H1 (cell line): ENCODE measurements around the gene PRR5L. TPM values are rescaled to one million over a fixed set of nuclear protein-coding genes. Genes with fewer than 3 reads are reported as not detected.

Experiments used
- CTCF ChIA-PET: fragments of 300-600 bp; sonication (Branson Sonifier 250); formaldehyde crosslinking; loops from one replicate; lab custom pipeline; 2021; ENCODE audit not compliant: partially characterized antibody; lab: Charles Lee
- POLR2A ChIA-PET: fragments of 300-600 bp; sonication (Branson Sonifier 250); formaldehyde crosslinking; loops from one replicate; lab custom pipeline; 2021; ENCODE audit warnings: inconsistent platforms; ENCODE audit not compliant: partially characterized antibody; lab: Charles Lee
- DNase-seq, 2 experiments: peaks; one replicate each; pipeline versions ENCODE4 v3.0.0 to v3.0.0-alpha.2; 2010 to 2022; ENCODE audit warnings: low spot score in 2 of 2, low read depth in 1 of 2, mixed read lengths in 1 of 2
- FAIRE-seq: peaks from 2 replicates; lab custom pipeline; 2011; peaks lifted over from hg19 to GRCh38; lab: Jason Lieb, UNC
- H2AFZ ChIP-seq: 2 replicates; pipeline ENCODE4 v1.8.1; 2012; ENCODE audit warnings: low read length, inconsistent platforms
- H2AK5ac ChIP-seq: 2 replicates; pipeline ENCODE4 v1.6.1; 2013; ENCODE audit warnings: low read depth, low read length
- H2BK120ac ChIP-seq: replicated peaks from 2 replicates; pipeline ENCODE3; 2013; ENCODE audit warnings: low read depth, low read length, inconsistent platforms
- H2BK12ac ChIP-seq: 2 replicates; pipeline ENCODE4 v1.6.1; 2013; ENCODE audit warnings: low read depth, low read length
- H2BK15ac ChIP-seq: 2 replicates; pipeline ENCODE4 v1.6.1; 2013; ENCODE audit warnings: low read length
- H2BK20ac ChIP-seq: 2 replicates; pipeline ENCODE4 v1.6.1; 2013; ENCODE audit warnings: low read length
- H2BK5ac ChIP-seq: 2 replicates; pipeline ENCODE4 v1.6.1; 2013; ENCODE audit warnings: low read depth, low read length
- H3K14ac ChIP-seq: 2 replicates; pipeline ENCODE4 v1.6.1; 2013; ENCODE audit warnings: inconsistent platforms; ENCODE audit not compliant: insufficient read length
- H3K18ac ChIP-seq: 2 replicates; pipeline ENCODE4 v1.6.1; 2013; ENCODE audit warnings: low read length; ENCODE audit errors: extremely low read depth
- H3K23ac ChIP-seq: 2 replicates; pipeline ENCODE4 v1.6.1; 2013; ENCODE audit warnings: inconsistent platforms; ENCODE audit not compliant: insufficient read length
- H3K23me2 ChIP-seq: 2 replicates; pipeline ENCODE4 v1.6.1; 2013; ENCODE audit warnings: low read depth, low read length
- H3K27ac ChIP-seq: 2 replicates; pipeline ENCODE4 v1.6.1; 2011; ENCODE audit warnings: low read depth, low read length, inconsistent platforms
- H3K27me3 ChIP-seq, 4 experiments: replicated peaks in 1 of 4; 1 replicate in 1 of 4; 2 replicates in 3 of 4; pipeline versions ENCODE4 v1.6.1 to v1.8.1; 2011 to 2013; ENCODE audit warnings: low read length in 3 of 4, mild to moderate bottlenecking in 3 of 4, inconsistent platforms in 2 of 4, mixed read lengths in 2 of 4, moderate library complexity in 1 of 4; ENCODE audit not compliant: control insufficient read depth in 3 of 4, insufficient read depth in 3 of 4; ENCODE audit errors: extremely low read depth in 1 of 4
- H3K36me3 ChIP-seq, 4 experiments: 2 replicates each; pipeline versions ENCODE4 v1.6.1 to v1.8.1; 2011 to 2013; ENCODE audit warnings: mild to moderate bottlenecking in 4 of 4, low read length in 3 of 4, moderate library complexity in 2 of 4, control low read depth in 1 of 4, inconsistent platforms in 1 of 4; ENCODE audit not compliant: insufficient read depth in 4 of 4, control insufficient read depth in 2 of 4
- H3K4ac ChIP-seq: replicated peaks from 2 replicates; pipeline ENCODE3; 2013; ENCODE audit warnings: low read length, low read depth, mixed read lengths, inconsistent platforms; ENCODE audit not compliant: insufficient read length
- H3K4me1 ChIP-seq, 4 experiments: replicated peaks in 1 of 4; 1 replicate in 1 of 4; 2 replicates in 3 of 4; pipeline versions ENCODE4 v1.6.1 to v1.8.1; 2011 to 2013; ENCODE audit warnings: low read length in 3 of 4, inconsistent platforms in 2 of 4, mixed read lengths in 1 of 4; ENCODE audit not compliant: insufficient read depth in 4 of 4, control insufficient read depth in 3 of 4
- H3K4me2 ChIP-seq, 2 experiments: 2 replicates each; pipeline versions ENCODE4 v1.6.1 to v1.8.1; 2011 to 2013; ENCODE audit warnings: low read depth in 2 of 2, low read length in 2 of 2, control low read depth in 1 of 2, inconsistent platforms in 1 of 2, mild to moderate bottlenecking in 1 of 2; ENCODE audit not compliant: insufficient read depth in 1 of 2
- H3K4me3 ChIP-seq, 4 experiments: fragments of 200-600, 300-600 bp in 1 of 4; sonication (generic), shearing (Covaris generic), sonication (Bioruptor Twin) in 1 of 4; 2 replicates each; pipeline versions ENCODE4 v1.5.1 to v1.8.1; 2011 to 2016; ENCODE audit warnings: low read length in 4 of 4, low read depth in 3 of 4, control low read depth in 2 of 4, inconsistent platforms in 2 of 4, mild to moderate bottlenecking in 2 of 4, mixed read lengths in 1 of 4, moderate library complexity in 1 of 4; ENCODE audit not compliant: insufficient read depth in 2 of 4; ENCODE audit errors: extremely low read depth in 1 of 4
- H3K56ac ChIP-seq: replicated peaks from 2 replicates; pipeline ENCODE3; 2013; ENCODE audit warnings: low read depth, mild to moderate bottlenecking, mixed read lengths, low read length, inconsistent platforms; ENCODE audit not compliant: insufficient read length
- H3K79me1 ChIP-seq: 2 replicates; pipeline ENCODE4 v1.6.1; 2013; ENCODE audit warnings: low read depth, low read length, control low read depth
- H3K79me2 ChIP-seq, 2 experiments: 2 replicates each; pipeline versions ENCODE4 v1.6.1 to v1.8.1; 2012 to 2013; ENCODE audit warnings: low read length in 2 of 2, mild to moderate bottlenecking in 2 of 2, inconsistent platforms in 1 of 2; ENCODE audit not compliant: insufficient read depth in 2 of 2, control insufficient read depth in 1 of 2
- H3K9ac ChIP-seq, 4 experiments: replicated peaks in 1 of 4; 1 replicate in 1 of 4; 2 replicates in 3 of 4; pipeline versions ENCODE4 v1.6.1 to v1.8.1; 2011 to 2013; ENCODE audit warnings: low read depth in 3 of 4, low read length in 3 of 4, control low read depth in 2 of 4, mild to moderate bottlenecking in 2 of 4, moderate library complexity in 2 of 4, inconsistent platforms in 1 of 4; ENCODE audit errors: extremely low read depth in 1 of 4
- H3K9me3 ChIP-seq, 2 experiments: 2 replicates each; pipeline versions ENCODE4 v1.6.1 to v1.8.1; 2012 to 2013; ENCODE audit warnings: mild to moderate bottlenecking in 2 of 2, moderate library complexity in 2 of 2, control low read depth in 1 of 2, inconsistent platforms in 1 of 2, low read depth in 1 of 2, low read length in 1 of 2, mixed read lengths in 1 of 2; ENCODE audit not compliant: insufficient read depth in 2 of 2
- H4K20me1 ChIP-seq, 2 experiments: replicated peaks in 1 of 2; 2 replicates each; pipeline versions ENCODE3 to v1.8.1; 2011 to 2013; ENCODE audit warnings: inconsistent platforms in 2 of 2, low read length in 2 of 2, mild to moderate bottlenecking in 1 of 2; ENCODE audit not compliant: insufficient read depth in 2 of 2, control insufficient read depth in 1 of 2
- H4K5ac ChIP-seq: 2 replicates; pipeline ENCODE4 v1.6.1; 2013; ENCODE audit warnings: low read length, low read depth, mixed read lengths, inconsistent platforms; ENCODE audit not compliant: insufficient read length
- H4K8ac ChIP-seq: 2 replicates; pipeline ENCODE4 v1.8.0; 2013; ENCODE audit warnings: mild to moderate bottlenecking, moderate library complexity, low read length, inconsistent platforms; ENCODE audit not compliant: insufficient read depth; ENCODE audit errors: extremely low read depth
- H4K91ac ChIP-seq: replicated peaks from 2 replicates; pipeline ENCODE3; 2013; ENCODE audit warnings: low read length, mixed read lengths, inconsistent platforms; ENCODE audit not compliant: insufficient read length
- BRCA1 ChIP-seq: IDR thresholded peaks from 2 replicates; pipeline ENCODE4 v1.6.1; 2012; ENCODE audit warnings: low read depth, low read length, improper control_type of control experiment
- CBX5 ChIP-seq: fragments of 300-800, 300-1000 bp; sonication (generic); IDR thresholded peaks from 2 replicates; pipeline ENCODE4 v1.7.1; 2016; ENCODE audit warnings: antibody characterized with exemption, low read length, low read depth
- EP300 ChIP-seq, 2 experiments: IDR thresholded peaks; 1 replicate in 1 of 2; 2 replicates in 1 of 2; pipeline ENCODE4 v1.6.1; 2011 to 2012; ENCODE audit warnings: low read depth in 2 of 2, low read length in 2 of 2, mild to moderate bottlenecking in 2 of 2, borderline replicate concordance in 1 of 2, inconsistent platforms in 1 of 2, moderate library complexity in 1 of 2
- JUN ChIP-seq: IDR thresholded peaks from 2 replicates; pipeline ENCODE4 v1.6.1; 2011; ENCODE audit warnings: low read depth, mild to moderate bottlenecking, improper control_type of control experiment, low read length
- KDM4A ChIP-seq: IDR thresholded peaks from one replicate; pipeline ENCODE4 v1.7.1; 2012; ENCODE audit warnings: low read depth, mild to moderate bottlenecking, moderate library complexity, low read length, inconsistent platforms; ENCODE audit not compliant: severe bottlenecking
- KDM5A ChIP-seq: fragments of 200-600 bp; IDR thresholded peaks from 2 replicates; pipeline ENCODE4 v1.7.1; 2012; ENCODE audit warnings: mild to moderate bottlenecking, low read length, inconsistent platforms, mixed read lengths
- NRF1 ChIP-seq: IDR thresholded peaks from 2 replicates; pipeline ENCODE4 v1.6.1; 2011; ENCODE audit warnings: mild to moderate bottlenecking, low read depth, low read length, improper control_type of control experiment
- POLR2AphosphoS5 ChIP-seq: IDR thresholded peaks from 2 replicates; pipeline ENCODE4 v1.6.1; 2011; ENCODE audit warnings: low read depth, low read length
- SIX5 ChIP-seq: IDR thresholded peaks from 2 replicates; pipeline ENCODE4 v1.6.1; 2011; ENCODE audit warnings: mild to moderate bottlenecking, low read depth, low read length
- SP1 ChIP-seq: IDR thresholded peaks from 2 replicates; pipeline ENCODE4 v1.6.1; 2011; ENCODE audit warnings: low read depth, low read length
- SRF ChIP-seq: IDR thresholded peaks from 2 replicates; pipeline ENCODE4 v1.6.1; 2011; ENCODE audit warnings: mild to moderate bottlenecking, low read depth, low read length, moderate library complexity
- TBP ChIP-seq: IDR thresholded peaks from 2 replicates; pipeline ENCODE4 v1.6.1; 2011; ENCODE audit warnings: low read depth, low read length, improper control_type of control experiment
- ZNF274 ChIP-seq: IDR thresholded peaks from 2 replicates; pipeline ENCODE4 v1.7.0; 2012; ENCODE audit warnings: low read length, borderline replicate concordance; ENCODE audit errors: extremely low read depth
- whole genome bisulfite sequencing, 2 experiments: shearing (Covaris generic) in 1 of 2; methylation state at CpG; one replicate each; pipeline versions ENCODE4 v1.1.6 to v1.1.7; 2013 to 2015; ENCODE audit warnings: low lambda C conversion rate in 2 of 2, mixed read lengths in 2 of 2, inconsistent platforms in 1 of 2, low coverage in 1 of 2, missing lambda C conversion rate in 1 of 2; ENCODE audit not compliant: insufficient replicate concordance in 2 of 2, insufficient coverage in 1 of 2, insufficient read length in 1 of 2; ENCODE audit errors: extremely low coverage in 1 of 2, missing lambda C conversion rate in 1 of 2; 5-methylcytosine and 5-hydroxymethylcytosine counted together
- polyA plus RNA-seq, 7 experiments: library from polyadenylated mRNA; depleted of rRNA in 3 of 7; stranded (reverse) in 5 of 7; unstranded in 2 of 7; fragments of >200 nt in 5 of 7; fragments of 200-250 nt in 2 of 7; gene quantifications; 1 replicate in 5 of 7; 2 replicates in 1 of 7; 4 replicates in 1 of 7; pipeline versions ENCODE4 v1.2.1 to v1.2.3, GENCODE V29; 2011 to 2013; ENCODE audit warnings: missing spikeins in 2 of 7, mixed read lengths in 2 of 7
- total RNA-seq: library from RNA; stranded (reverse); fragmentation: NEBNext Ultra II Directional; extraction: Animal tissue kit (Norgen Biotek cat#: 25700); gene quantifications from 2 replicates; pipeline ENCODE4 v1.2.1, GENCODE V29; 2021
- TF ChIP-seq, protein P1 (sequence below): IDR thresholded peaks from 2 replicates; pipeline ENCODE4 v1.6.1; 2012; ENCODE audit warnings: low read length, inconsistent platforms

The PRR5L gene
- total and polyA plus RNA-seq, 2 of the 8 experiments (the other 6 are each of a cell fraction or from before 2014, with no cell fraction given), result 6.6 to 10.1 TPM

DNA sequence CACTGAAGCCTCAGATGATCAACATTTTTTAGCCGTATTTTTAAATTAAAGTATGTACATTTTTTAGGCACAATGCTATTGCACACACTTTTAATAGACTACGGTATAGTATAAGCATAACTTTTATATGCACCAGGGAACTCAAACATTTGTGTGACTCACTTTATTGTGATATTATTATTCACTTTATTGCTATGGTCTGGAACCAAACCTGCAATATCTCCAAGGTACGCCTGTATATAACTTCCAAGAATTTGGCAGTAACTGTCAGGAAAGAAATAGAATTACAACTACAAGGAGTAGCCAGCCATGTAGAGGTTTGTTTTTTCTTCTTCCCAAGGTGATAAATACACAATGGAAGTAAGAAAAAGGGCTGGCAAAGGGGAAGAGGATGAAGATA is 62.3 kb downstream of the PRR5L start:
- ChIA-PET POLR2A (no interaction called here), CTCF (interaction anchor here (0.7 kb wide), 1 partner anchor 118 kb away, joined by 3 read pairs; no protein-coding TSS in a partner anchor)
- no peak overlapping the region for H3K9ac ChIP-seq
- H2BK15ac ChIP-seq, result no peak overlapping the region
- H2AK5ac ChIP-seq, result no peak overlapping the region
- H3K36me3 ChIP-seq, result no peaks in the 10 kb centered on the region
- H4K91ac ChIP-seq, result no peak overlapping the region
- no peak overlapping the region for H4K8ac ChIP-seq
- H3K4me1 ChIP-seq, result peaks cover 0 to 8% (median 3%) of the 10 kb centered on the region in 4 experiments; a peak in 3 of 7 replicates
- no peak overlapping the region for H3K4me3 ChIP-seq
- H2BK120ac ChIP-seq, result no peak overlapping the region
- H3K27ac ChIP-seq, result no peak overlapping the region
- WGBS, 2 experiments, result 91% methylated on average over 3 of the region's 3 CpGs; no CpG with 5 or more reads in 1 of the 2 experiments
- H3K4ac ChIP-seq, result no peak overlapping the region
- no peak overlapping the region for H2AFZ ChIP-seq
- DNase-seq (no peak), FAIRE-seq (no peak)
- peaks cover 0 to 4% (median 0%) of the 10 kb centered on the region in 4 experiments; a peak in 4 of 7 replicates for H3K27me3 ChIP-seq
- no peak overlapping the region for H2BK12ac ChIP-seq
- H3K9me3 ChIP-seq, result no peaks in the 10 kb centered on the region
- no peak overlapping the region for H3K18ac ChIP-seq
- no peak overlapping the region for H2BK20ac ChIP-seq
- H3K56ac ChIP-seq, result no peak overlapping the region
- no peaks in the 10 kb centered on the region for H3K79me2 ChIP-seq
- no peak overlapping the region for H2BK5ac ChIP-seq
- H3K14ac ChIP-seq, result no peak overlapping the region
- H4K20me1 ChIP-seq, result no peaks in the 10 kb centered on the region
- H3K23me2 ChIP-seq, result no peaks in the 10 kb centered on the region
- H3K79me1 ChIP-seq, result no peaks in the 10 kb centered on the region
- H3K4me2 ChIP-seq, result no peak overlapping the region
- no peak overlapping the region for H3K23ac ChIP-seq
- no peak overlapping the region for H4K5ac ChIP-seq
- TF ChIP-seq CBX5 (no peak), KDM5A (no peak), SP1 (no peak), POLR2AphosphoS5 (no peak), TBP (no peak), SRF (no peak), SIX5 (no peak), KDM4A (no peak), EP300 (IDR thresholded peaks at IDR 0.05; ENCODE audit: borderline replicate concordance in 1 of 2, low read depth in 2 of 2, low read length in 2 of 2) (no peak), ZNF274 (no peak), BRCA1 (no peak), NRF1 (no peak), JUN (no peak)
- TF ChIP-seq, protein P1, sequence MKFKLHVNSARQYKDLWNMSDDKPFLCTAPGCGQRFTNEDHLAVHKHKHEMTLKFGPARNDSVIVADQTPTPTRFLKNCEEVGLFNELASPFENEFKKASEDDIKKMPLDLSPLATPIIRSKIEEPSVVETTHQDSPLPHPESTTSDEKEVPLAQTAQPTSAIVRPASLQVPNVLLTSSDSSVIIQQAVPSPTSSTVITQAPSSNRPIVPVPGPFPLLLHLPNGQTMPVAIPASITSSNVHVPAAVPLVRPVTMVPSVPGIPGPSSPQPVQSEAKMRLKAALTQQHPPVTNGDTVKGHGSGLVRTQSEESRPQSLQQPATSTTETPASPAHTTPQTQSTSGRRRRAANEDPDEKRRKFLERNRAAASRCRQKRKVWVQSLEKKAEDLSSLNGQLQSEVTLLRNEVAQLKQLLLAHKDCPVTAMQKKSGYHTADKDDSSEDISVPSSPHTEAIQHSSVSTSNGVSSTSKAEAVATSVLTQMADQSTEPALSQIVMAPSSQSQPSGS, result no peak
